Dedifferentiated amniotic fluid mesenchymal stem cell (primary cell): ENCODE data around the gene GSTM2.
"Not testable (repeated sequence)": the region's sequence is repeated elsewhere in the genome, so short reads cannot be mapped to it uniquely, and the experiment has no call there.

Experiments
- DNase-seq: peaks from one replicate; pipeline ENCODE4 v3.0.0-alpha.2; 2016; ENCODE audit errors: extremely low spot score

Gene GSTM2

GRCh38 chr1:109676683-109677381 is 9.0 kb downstream of the GSTM2 start:
- DNase-seq, result not testable (repeated sequence)

DNA sequence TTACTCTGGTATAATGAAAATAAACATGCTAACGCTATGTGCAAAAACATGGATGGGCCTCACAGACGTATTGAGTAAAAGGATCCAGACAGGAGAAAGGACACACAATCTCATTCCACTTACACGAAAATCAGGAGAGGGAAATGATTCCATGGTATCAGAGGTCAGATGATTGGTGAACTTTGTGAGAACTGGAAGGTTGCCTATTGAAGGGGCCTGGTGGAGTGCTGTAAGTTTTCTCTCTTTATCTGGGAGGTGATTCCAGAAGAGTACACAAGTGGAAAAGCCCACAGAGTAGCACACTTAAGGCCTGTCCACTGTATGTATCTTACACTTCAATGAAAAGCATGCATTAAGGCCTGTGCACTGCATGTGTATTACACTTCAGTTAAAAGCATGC is 9.6 kb downstream of the GSTM2 start:
- no peak for DNase-seq

DNA sequence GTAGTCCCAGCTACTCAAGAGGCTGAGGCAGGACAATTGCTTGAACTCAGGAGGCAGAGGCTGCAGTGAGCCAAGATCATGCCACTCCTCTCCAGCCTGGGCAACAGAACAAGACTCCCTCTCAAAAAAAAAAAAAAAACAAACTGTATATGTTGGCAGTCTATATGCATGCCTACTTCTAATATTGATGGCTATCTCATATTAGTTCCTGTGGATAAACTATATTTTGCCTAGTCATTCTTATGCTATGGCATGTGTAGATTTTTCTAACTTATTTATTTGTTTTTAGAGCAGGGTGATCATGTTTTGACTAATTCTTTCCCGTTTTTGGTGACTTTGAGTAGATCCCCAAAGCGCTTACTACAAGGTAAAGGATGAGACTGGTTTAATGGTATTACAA is 10.8 kb downstream of the GSTM2 start:
- DNase-seq, result not testable (repeated sequence)

DNA sequence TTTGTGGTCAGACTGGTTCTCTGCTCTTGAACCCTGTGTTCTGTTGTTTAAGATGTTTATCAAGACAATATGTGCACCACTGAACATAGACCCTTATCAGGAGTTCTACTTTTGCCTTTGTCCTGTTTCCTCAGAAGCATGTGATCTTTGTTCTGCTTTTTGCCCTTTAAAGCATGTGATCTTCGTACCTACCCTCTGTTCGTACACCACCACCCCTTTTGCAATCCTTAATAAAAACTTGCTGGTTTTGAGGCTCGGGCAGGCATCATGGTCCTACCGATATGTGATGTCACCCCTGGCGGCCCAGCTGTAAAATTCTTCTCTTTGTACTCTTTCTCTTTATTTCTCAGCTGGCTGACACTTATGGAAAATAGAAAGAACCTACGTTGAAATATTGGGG is 16.9 kb downstream of the GSTM2 start:
- DNase-seq, result not testable (repeated sequence)

DNA sequence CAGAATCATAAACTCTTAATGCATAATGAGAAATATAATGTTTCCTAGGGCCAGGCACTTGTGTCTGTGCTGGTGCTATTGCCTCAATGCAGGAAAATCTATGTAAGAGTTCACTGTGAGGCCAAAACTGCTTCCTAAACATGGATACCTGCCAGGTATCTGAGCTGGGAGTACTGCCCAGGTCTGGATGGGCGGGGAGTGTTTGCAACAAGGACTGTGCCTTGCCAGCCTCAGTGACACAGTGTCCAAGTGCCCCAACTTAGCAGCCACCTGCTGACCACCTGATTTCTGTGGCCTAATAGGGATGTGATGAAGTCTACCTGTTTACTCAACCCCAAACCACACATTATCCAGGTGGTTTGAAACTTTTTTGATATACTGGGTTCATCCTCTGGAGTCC is 17.5 kb downstream of the GSTM2 start:
- DNase-seq, result not testable (repeated sequence)

GRCh38 chr1:109685890-109686289 is 18.0 kb downstream of the GSTM2 start:
- DNase-seq, result not testable (repeated sequence)

DNA sequence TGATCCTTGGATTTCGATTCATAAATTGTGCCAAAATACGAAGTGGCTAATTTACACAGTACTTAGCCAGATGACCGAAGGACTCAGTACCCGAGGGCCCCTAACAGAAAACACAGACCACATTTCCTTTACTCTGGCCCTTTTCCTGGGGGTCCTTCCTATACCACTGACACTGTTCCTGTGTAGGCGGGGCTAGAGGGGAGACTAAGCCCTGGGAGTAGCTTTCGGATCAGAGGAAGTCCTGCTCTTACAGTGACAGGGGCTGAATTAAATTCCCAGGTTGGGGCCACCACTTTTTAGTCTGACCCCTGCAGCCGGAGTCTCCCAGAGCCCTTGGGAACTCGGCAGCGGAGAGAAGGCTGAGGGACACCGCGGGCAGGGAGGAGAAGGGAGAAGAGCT is 19.3 kb downstream of the GSTM2 start:
- not testable (repeated sequence) for DNase-seq

- no peak for DNase-seq
Observed at GRCh38 chr1:109687641-109688499, 20.0 kb downstream of the GSTM2 start, which contains the start of gene GSTM1. GSTM1 (plus strand) TSS chr1:109687817; CDS start chr1:109687874, 57 bp downstream.

- DNase-seq, result no peak
Observed at GRCh38 chr1:109689844-109690405, 22.1 kb downstream of the GSTM2 start.

GRCh38 chr1:109691759-109692158 is 23.9 kb downstream of the GSTM2 start:
- no peak for DNase-seq

DNA sequence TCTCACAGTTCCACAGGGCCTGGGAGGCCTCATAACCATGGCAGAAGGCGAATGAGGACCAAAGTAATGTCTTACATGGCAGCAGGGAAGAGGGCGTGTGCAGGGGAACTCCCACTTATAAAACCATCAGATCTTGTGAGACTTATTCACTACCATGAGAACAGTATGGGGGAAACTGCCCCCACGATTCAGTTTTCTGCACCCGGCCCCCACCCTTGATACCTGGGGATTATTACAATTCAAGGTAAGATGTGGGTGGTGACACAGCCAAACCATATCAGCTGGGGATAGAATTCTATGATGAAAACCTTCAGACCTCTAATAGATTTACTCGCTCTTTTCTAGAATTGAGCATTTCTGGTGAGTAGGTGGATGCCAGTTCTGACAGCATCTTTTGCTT is 26.5 kb downstream of the GSTM2 start:
- not testable (repeated sequence) for DNase-seq

DNA sequence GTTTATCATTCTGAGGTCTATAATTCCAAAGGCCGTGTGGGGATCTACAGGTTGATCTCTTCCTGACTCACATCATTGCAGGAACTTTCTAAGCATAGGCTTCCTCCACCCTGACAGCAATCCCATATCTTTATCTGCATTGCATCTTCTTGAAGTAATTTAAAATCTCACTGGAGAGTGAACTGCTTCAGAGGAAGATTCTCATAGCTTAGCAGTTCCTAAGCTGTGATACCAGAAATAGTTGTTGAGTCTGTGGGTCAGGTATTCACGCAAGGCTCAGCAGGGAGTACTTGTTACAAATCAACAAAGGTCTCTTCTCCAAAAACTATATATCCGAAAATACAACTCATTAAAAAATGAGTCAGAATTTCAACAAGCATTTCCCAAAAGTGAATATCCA is 27.3 kb downstream of the GSTM2 start:
- not testable (repeated sequence) for DNase-seq

GRCh38 chr1:109697066-109697465 is 29.2 kb downstream of the GSTM2 start:
- DNase-seq, result no peak

DNA sequence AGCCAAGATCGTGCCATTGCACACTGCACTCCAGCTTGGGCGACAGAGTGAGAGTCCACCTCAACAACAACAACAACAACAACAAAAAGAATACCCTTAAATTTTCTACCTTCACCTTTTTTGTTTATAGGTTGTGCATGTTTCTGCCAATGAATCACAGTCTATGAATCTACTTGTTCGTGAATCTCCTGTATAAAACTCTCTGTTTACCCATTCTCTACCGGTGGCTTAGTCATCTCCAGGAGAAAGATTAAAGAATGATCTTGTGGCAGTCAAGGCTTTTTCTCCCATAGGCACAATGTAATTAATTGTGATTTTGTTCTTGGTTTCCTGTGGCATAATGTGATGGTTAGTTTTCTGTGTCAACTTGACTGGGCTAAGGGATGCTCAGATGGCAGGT is 30.0 kb downstream of the GSTM2 start:
- not testable (repeated sequence) for DNase-seq

- peak; percentile 4 for DNase-seq
Observed at GRCh38 chr1:109702940-109703339, 35.1 kb downstream of the GSTM2 start.

DNA sequence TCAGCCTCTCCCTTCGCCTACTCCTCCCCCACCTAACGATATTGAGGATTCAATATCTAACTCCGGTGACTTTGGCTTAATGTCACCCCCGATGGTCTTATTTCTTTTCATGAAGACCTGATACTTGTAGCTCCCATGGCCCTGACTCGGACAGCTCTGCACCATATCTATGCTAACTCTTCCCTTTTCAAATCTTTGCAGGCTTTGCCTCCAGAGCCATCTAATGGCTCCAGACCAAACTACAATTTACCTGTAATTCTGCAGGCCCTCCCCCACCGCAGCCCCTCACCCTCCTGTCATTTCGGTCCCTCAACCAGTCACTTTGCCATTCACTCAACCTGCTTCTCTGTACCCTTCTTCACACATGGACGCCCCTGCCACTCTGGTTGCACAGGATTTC is 36.3 kb downstream of the GSTM2 start:
- DNase-seq, result peak; percentile 3

DNA sequence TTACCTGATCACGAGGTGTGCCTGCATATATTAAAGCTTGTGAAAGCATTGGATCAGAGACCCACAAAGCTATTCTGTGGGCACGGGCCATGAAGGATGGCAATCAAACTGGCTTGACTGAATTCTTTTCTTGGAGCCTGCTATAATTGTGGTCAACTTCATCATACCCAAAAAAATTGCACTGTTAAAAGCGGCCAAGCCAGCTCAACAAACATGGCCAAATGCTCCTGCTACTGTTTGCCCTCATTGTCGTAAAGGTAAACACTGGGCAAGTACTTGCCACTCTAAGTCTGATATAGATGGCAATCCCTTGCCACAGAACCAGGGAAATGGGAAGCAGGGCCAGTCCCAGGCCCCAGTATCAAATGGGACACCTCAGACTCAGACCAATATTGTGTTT is 37.6 kb downstream of the GSTM2 start:
- peak; percentile 14 for DNase-seq

GRCh38 chr1:109708949-109709348 is 41.1 kb downstream of the GSTM2 start:
- not testable (repeated sequence) for DNase-seq

GRCh38 chr1:109709822-109710221 is 42.0 kb downstream of the GSTM2 start:
- DNase-seq, result not testable (repeated sequence)

DNA sequence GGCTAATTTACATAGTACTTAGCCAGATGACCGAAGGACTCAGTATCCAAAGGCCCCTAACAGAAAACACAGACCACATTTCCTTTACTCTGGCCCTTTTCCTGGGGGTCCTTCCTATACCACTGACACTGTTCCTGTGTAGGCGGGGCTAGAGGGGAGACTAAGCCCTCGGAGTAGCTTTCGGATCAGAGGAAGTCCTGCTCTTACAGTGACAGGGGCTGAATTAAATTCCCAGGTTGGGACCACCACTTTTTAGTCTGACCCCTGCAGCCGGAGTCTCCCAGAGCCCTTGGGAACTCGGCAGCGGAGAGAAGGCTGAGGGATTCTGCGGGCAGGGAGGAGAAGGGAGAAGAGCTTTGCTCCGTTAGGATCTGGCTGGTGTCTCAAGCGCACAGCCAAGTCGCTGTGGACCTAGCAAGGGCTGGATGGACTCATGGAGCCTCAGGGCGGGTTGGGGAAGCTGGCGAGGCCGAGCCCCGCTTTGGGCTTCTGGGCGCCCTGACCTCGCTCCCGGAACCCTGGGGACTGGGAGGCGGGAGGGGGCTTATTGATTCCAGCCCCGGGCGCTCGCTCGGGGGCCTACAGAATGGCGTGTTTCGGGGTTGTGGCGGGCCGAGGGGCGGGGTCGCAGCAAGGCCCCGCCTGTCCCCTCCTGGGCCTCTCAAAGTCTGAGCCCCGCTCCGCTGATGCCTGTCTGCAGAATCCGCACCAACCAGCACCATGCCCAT is 43.9 kb downstream of the GSTM2 start, which contains the start of gene GSTM5:
GSTM5 (plus strand) TSS at position 659 of the 728 bp plus-strand sequence; CDS start at position 721, 62 bp downstream.
- not testable (repeated sequence) for DNase-seq

DNA sequence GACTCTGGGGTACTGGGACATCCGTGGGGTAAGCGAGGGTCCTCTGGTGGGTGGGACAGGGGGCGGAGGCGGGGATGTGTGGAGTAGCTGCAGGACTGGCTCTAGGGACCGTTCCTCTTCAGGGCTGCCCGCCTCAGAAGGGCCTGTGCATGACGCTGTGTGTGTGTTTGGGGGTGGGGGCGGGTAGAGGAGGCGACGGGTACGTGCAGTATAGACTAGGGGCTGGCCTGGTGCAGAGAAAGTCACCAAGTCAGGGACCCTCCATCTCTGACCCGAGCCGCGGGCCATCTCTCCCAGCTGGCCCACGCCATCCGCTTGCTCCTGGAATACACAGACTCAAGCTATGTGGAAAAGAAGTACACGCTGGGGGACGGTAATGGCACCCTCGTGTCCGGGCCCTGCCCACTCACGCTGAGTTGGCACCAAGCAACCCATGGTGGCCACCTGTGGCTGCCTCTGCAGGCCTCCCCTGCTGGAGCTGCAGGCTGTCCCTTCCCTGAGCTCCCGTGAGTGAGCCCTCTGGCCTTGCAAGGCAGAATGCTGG is 44.5 kb downstream of the GSTM2 start:
- DNase-seq, result no peak
